ENCODE data around the gene PDE8A. TPM values are rescaled to one million over a fixed set of nuclear protein-coding genes. Genes with fewer than 3 reads are reported as not detected.

Gene PDE8A
- total RNA-seq, 6 experiments from 2014 or later = 14.3 to 18.6 (median 16.6) TPM

GRCh38 chr15:85137489-85138168 is 156.0 kb downstream of the PDE8A start:
- peaks cover 26% of the 10 kb centered on the region for H3K4me1 Mint-ChIP-seq (ENCODE audit: low read depth)
- peaks cover 20% of the 10 kb centered on the region for H3K36me3 Mint-ChIP-seq (ENCODE audit: low read depth)
- no peaks in the 10 kb centered on the region for H3K27me3 Mint-ChIP-seq (ENCODE audit: insufficient read depth)
- no peak for TF ChIP-seq CTCF (IDR thresholded peaks at IDR 0.05)
- no peak overlapping the region for H3K4me3 Mint-ChIP-seq
- DNase-seq = no peak
- no peak overlapping the region for H3K27ac Mint-ChIP-seq
- H3K9me3 Mint-ChIP-seq = peaks cover 3% of the 10 kb centered on the region

- DNase-seq = no peak
- Mint-ChIP-seq H3K4me3 (no peak overlapping the region), H3K9me3 (no peaks in the 10 kb centered on the region), H3K27ac (no peak overlapping the region), H3K36me3 (ENCODE audit: low read depth) (peaks cover 18% of the 10 kb centered on the region), H3K27me3 (ENCODE audit: insufficient read depth) (no peaks in the 10 kb centered on the region), H3K4me1 (ENCODE audit: low read depth) (peaks cover 29% of the 10 kb centered on the region)
- no peak for TF ChIP-seq CTCF (IDR thresholded peaks at IDR 0.05)
Measured at GRCh38 chr15:85139391-85139790, 157.7 kb downstream of the PDE8A start.

GRCh38 chr15:85141726-85142125 is 160.1 kb downstream of the PDE8A start:
- TF ChIP-seq CTCF (IDR thresholded peaks at IDR 0.05) = no peak
- no peaks in the 10 kb centered on the region for H3K9me3 Mint-ChIP-seq
- peaks cover 18% of the 10 kb centered on the region for H3K36me3 Mint-ChIP-seq (ENCODE audit: low read depth)
- H3K27ac Mint-ChIP-seq = peak overlapping the region; percentile 7; the same call in 1 of the 2 replicates
- peaks cover 29% of the 10 kb centered on the region for H3K4me1 Mint-ChIP-seq (ENCODE audit: low read depth)
- no peak overlapping the region for H3K4me3 Mint-ChIP-seq
- DNase-seq = no peak
- H3K27me3 Mint-ChIP-seq (ENCODE audit: insufficient read depth) = no peaks in the 10 kb centered on the region

GRCh38 chr15:85142312-85142711 is 160.7 kb downstream of the PDE8A start:
- Mint-ChIP-seq H3K4me1 (ENCODE audit: low read depth) (peaks cover 29% of the 10 kb centered on the region), H3K27ac (0 out of 2 replicates have a peak overlapping the region, but pooled peaks have one; percentile 7), H3K27me3 (ENCODE audit: insufficient read depth) (peaks cover 2% of the 10 kb centered on the region; the same call in 1 of the 2 replicates), H3K36me3 (ENCODE audit: low read depth) (peaks cover 18% of the 10 kb centered on the region), H3K4me3 (no peak overlapping the region), H3K9me3 (no peaks in the 10 kb centered on the region)
- DNase-seq = peak; percentile 62
- TF ChIP-seq CTCF (IDR thresholded peaks at IDR 0.05) = no peak

GRCh38 chr15:85149465-85150129 is 167.9 kb downstream of the PDE8A start:
- H3K9me3 Mint-ChIP-seq = no peaks in the 10 kb centered on the region; the same call in 1 of the 2 replicates
- no peak overlapping the region for H3K4me3 Mint-ChIP-seq
- H3K27ac Mint-ChIP-seq = no peak overlapping the region
- TF ChIP-seq CTCF (IDR thresholded peaks at IDR 0.05) = no peak
- H3K36me3 Mint-ChIP-seq (ENCODE audit: low read depth) = peaks cover 7% of the 10 kb centered on the region
- peaks cover 9% of the 10 kb centered on the region for H3K27me3 Mint-ChIP-seq (ENCODE audit: insufficient read depth)
- H3K4me1 Mint-ChIP-seq (ENCODE audit: low read depth) = no peaks in the 10 kb centered on the region; the same call in 1 of the 2 replicates
- no peak for DNase-seq
